A549 (cell line): ENCODE data around the gene C2orf49. TPM values are rescaled to one million over a fixed set of nuclear protein-coding genes. Genes with fewer than 3 reads are reported as not detected.

Source experiments
- ATAC-seq, 2 experiments: fragments of 200-7000 bp in 1 of 2; fragments of >200 bp in 1 of 2; cut with Nextera tagmentation in 1 of 2; cut with Tn5 transposase in 1 of 2; 3 replicates each; pipeline versions ENCODE4 v1.8.0 to v1.9.1; 2018 to 2020; ENCODE audit warnings: mild to moderate bottlenecking in 1 of 2, moderate library complexity in 1 of 2
- CTCF ChIA-PET: fragments of 300-600 bp; sonication (Branson Sonifier 250); formaldehyde crosslinking; extraction: SDS; loops from one replicate; lab custom pipeline; 2021; ENCODE audit warnings: antibody characterized with exemption, inconsistent platforms; lab: Yijun Ruan, JAX
- POLR2A ChIA-PET: fragments of 350-600 bp; formaldehyde crosslinking; extraction: SDS; loops from one replicate; lab custom pipeline; 2021; ENCODE audit warnings: antibody characterized with exemption, inconsistent platforms; lab: Yijun Ruan, JAX
- DNase-seq, 2 experiments: peaks; one replicate each; pipeline versions ENCODE4 v3.0.0 to v3.0.0-alpha.2; 2011 to 2016; ENCODE audit warnings: low read depth in 1 of 2, low spot score in 1 of 2
- FAIRE-seq: peaks from 2 replicates; lab custom pipeline; 2011; peaks lifted over from hg19 to GRCh38; lab: Jason Lieb, UNC
- H3K27ac ChIP-seq, 2 experiments: fragments of >200 bp; sonication (Bioruptor Twin); formaldehyde crosslinking; 3 replicates each; pipeline ENCODE4 v1.5.1; 2016 to 2017
- H3K4me1 ChIP-seq: fragments of >200 bp; sonication (Bioruptor Twin); formaldehyde crosslinking; 3 replicates; pipeline ENCODE4 v1.6.1; 2016
- H3K4me2 ChIP-seq: fragments of >200 bp; sonication (Bioruptor Twin); formaldehyde crosslinking; 3 replicates; pipeline ENCODE4 v1.6.1; 2016
- H3K4me3 ChIP-seq: fragments of >200 bp; sonication (Bioruptor Twin); formaldehyde crosslinking; 3 replicates; pipeline ENCODE4 v1.5.1; 2016
- H3K9me3 ChIP-seq: fragments of >200 bp; sonication (Bioruptor Twin); formaldehyde crosslinking; 3 replicates; pipeline ENCODE4 v1.6.1; 2016
- BCL3 ChIP-seq: fragments of >200 bp; sonication (Bioruptor Twin); formaldehyde crosslinking; IDR thresholded peaks from 3 replicates; pipeline ENCODE4 v1.6.1; 2016
- CHD4 ChIP-seq: fragments of 200-600 bp; sonication (generic); IDR thresholded peaks from 2 replicates; pipeline ENCODE4 v1.6.1; 2016; ENCODE audit warnings: antibody characterized with exemption, mild to moderate bottlenecking, borderline replicate concordance
- EHF ChIP-seq: fragments of 250-450 bp; sonication (Bioruptor Pico); IDR thresholded peaks from 2 replicates; pipeline ENCODE4 v1.5.0; 2020; ENCODE audit warnings: mild to moderate bottlenecking
- ELK1 ChIP-seq: fragments of 150-350 bp; IDR thresholded peaks from 2 replicates; pipeline ENCODE4 v1.6.1; 2014; ENCODE audit warnings: low read depth, mild to moderate bottlenecking, low read length
- HDAC2 ChIP-seq: fragments of 200-600 bp; sonication (generic); IDR thresholded peaks from 2 replicates; pipeline ENCODE4 v1.6.1; 2016
- HES2 ChIP-seq: fragments of >200 bp; sonication (Bioruptor Twin); formaldehyde crosslinking; IDR thresholded peaks from 2 replicates; pipeline ENCODE4 v1.6.1; 2016
- HEYL ChIP-seq: fragments of 250-450 bp; sonication (Bioruptor Pico); IDR thresholded peaks from 2 replicates; pipeline ENCODE4 v1.8.0; 2021; ENCODE audit warnings: mild to moderate bottlenecking, moderate library complexity
- HOXA7 ChIP-seq: fragments of 250-450 bp; sonication (Bioruptor Pico); IDR thresholded peaks from 2 replicates; pipeline ENCODE4 v1.5.0; 2020; ENCODE audit warnings: mild to moderate bottlenecking, moderate library complexity
- HOXB13 ChIP-seq: fragments of 250-450 bp; sonication (Bioruptor Pico); IDR thresholded peaks from 2 replicates; pipeline ENCODE4 v1.5.0; 2020; ENCODE audit warnings: low read depth, mild to moderate bottlenecking, moderate library complexity
- HOXB5 ChIP-seq: fragments of 250-450 bp; sonication (Bioruptor Pico); IDR thresholded peaks from 2 replicates; pipeline ENCODE4 v1.5.0; 2020; ENCODE audit warnings: mild to moderate bottlenecking, moderate library complexity
- JUN ChIP-seq, 2 experiments: fragments of >200 bp; sonication (Bioruptor Twin); formaldehyde crosslinking; IDR thresholded peaks; 2 replicates in 1 of 2; 3 replicates in 1 of 2; pipeline ENCODE4 v1.6.1; 2016 to 2017
- JUNB ChIP-seq: fragments of >200 bp; sonication (Bioruptor Twin); formaldehyde crosslinking; IDR thresholded peaks from 2 replicates; pipeline ENCODE4 v1.6.1; 2016
- KDM5A ChIP-seq: fragments of 200-600 bp; sonication (generic); IDR thresholded peaks from 2 replicates; pipeline ENCODE4 v1.6.1; 2016; ENCODE audit warnings: antibody characterized with exemption, mild to moderate bottlenecking
- MAFK ChIP-seq: fragments of 450-650 bp; IDR thresholded peaks from 2 replicates; pipeline ENCODE4 v1.6.1; 2014; ENCODE audit not compliant: partially characterized antibody
- MAZ ChIP-seq: fragments of 150-350 bp; IDR thresholded peaks from 2 replicates; pipeline ENCODE4 v1.6.1; 2014; ENCODE audit warnings: antibody characterized with exemption, low read depth, low read length, borderline replicate concordance
- NFE2L2 ChIP-seq: fragments of 150-350 bp; conservative IDR thresholded peaks from 2 replicates; pipeline ENCODE4 v1.6.1; 2014; ENCODE audit warnings: low read length
- PBX3 ChIP-seq: IDR thresholded peaks from 2 replicates; pipeline ENCODE4 v1.6.1; 2012
- POLR2A ChIP-seq: IDR thresholded peaks from 2 replicates; pipeline ENCODE4 v1.6.1; 2012; ENCODE audit warnings: mild to moderate bottlenecking, low read length
- RARB ChIP-seq: fragments of 250-450 bp; sonication (Bioruptor Pico); IDR thresholded peaks from 2 replicates; pipeline ENCODE4 v1.8.0; 2021; ENCODE audit warnings: mild to moderate bottlenecking, moderate library complexity
- REST ChIP-seq: fragments of 200-600 bp; sonication (generic); IDR thresholded peaks from 2 replicates; pipeline ENCODE4 v1.6.1; 2016; ENCODE audit warnings: antibody characterized with exemption, mild to moderate bottlenecking, moderate library complexity
- TP53 ChIP-seq: fragments of 250-450 bp; sonication (Bioruptor Pico); IDR thresholded peaks from 2 replicates; pipeline ENCODE4 v1.5.0; 2021; ENCODE audit warnings: mild to moderate bottlenecking, moderate library complexity
- USF2 ChIP-seq: fragments of 450-650 bp; IDR thresholded peaks from 2 replicates; pipeline ENCODE4 v1.6.1; 2014; ENCODE audit warnings: antibody characterized with exemption
- ZFP36 ChIP-seq: fragments of 450-650 bp; IDR thresholded peaks from 2 replicates; pipeline ENCODE4 v1.6.1; 2014; ENCODE audit warnings: borderline replicate concordance; ENCODE audit not compliant: partially characterized antibody
- ZSCAN20 ChIP-seq: fragments of 250-450 bp; sonication (Bioruptor Pico); IDR thresholded peaks from 2 replicates; pipeline ENCODE4 v1.8.0; 2022; ENCODE audit warnings: mild to moderate bottlenecking, moderate library complexity
- WGBS: methylation state at CpG from one replicate; pipeline ENCODE4 v1.1.6; 2017; ENCODE audit errors: missing lambda C conversion rate; 5-methylcytosine and 5-hydroxymethylcytosine counted together
- polyA plus RNA-seq, 4 experiments: library from polyadenylated mRNA; depleted of rRNA in 3 of 4; stranded (reverse); fragments of >200 nt; fragmentation: RNase III in 1 of 4; extraction: RNeasy Plus Mini Kit Qiagen cat#74134 plus additional on column Dnase treatment in 1 of 4; gene quantifications; 2 replicates in 3 of 4; 3 replicates in 1 of 4; pipeline ENCODE4 v1.2.3, GENCODE V29; 2011 to 2017
- TF ChIP-seq, protein P1 (sequence below): fragments of >200 bp; sonication (Bioruptor Twin); formaldehyde crosslinking; IDR thresholded peaks from 3 replicates; pipeline ENCODE4 v1.5.1; 2016

Gene C2orf49
- polyA plus RNA-seq, 2 of the 4 experiments (the other 2 are of a cell fraction) = 19.4 to 25.7 TPM

DNA sequence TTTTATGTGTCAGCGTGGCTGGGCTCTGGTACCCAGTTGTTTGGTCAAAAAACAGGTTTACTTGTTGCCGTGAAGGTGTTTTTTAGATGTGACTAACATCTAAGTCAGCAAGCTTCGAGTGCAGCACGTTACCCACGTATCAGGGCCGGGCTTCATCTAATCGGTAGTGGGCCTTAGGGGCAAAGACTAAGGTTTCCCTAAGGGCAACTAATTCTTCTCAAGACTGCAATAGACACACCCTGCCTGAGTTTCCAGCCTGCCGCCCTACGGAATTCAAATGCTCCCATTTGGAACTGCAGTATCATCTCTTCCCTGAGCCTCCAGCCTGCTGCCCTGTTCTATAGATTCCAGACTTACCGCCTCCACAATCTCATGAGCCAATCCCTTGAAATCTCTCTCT, 33.8 kb downstream of the C2orf49 start:
- Histone ChIP-seq H3K27ac (no peak overlapping the region), H3K9me3 (no peaks in the 10 kb centered on the region), H3K4me2 (no peak overlapping the region), H3K4me3 (no peak overlapping the region), H3K4me1 (peaks cover 19% of the 10 kb centered on the region; the same call in 2 of the 3 replicates)
- TF ChIP-seq HES2 (no peak), USF2 (no peak), HOXA7 (no peak), POLR2A (no peak), MAZ (no peak), ZFP36 (no peak), JUN (IDR thresholded peaks at IDR 0.05) (no peak), HDAC2 (no peak), EHF (CRISPR knock-in tag) (no peak), CHD4 (no peak), RARB (no peak), TP53 (CRISPR knock-in tag) (no peak), HOXB13 (CRISPR knock-in tag) (no peak), KDM5A (no peak)
- TF ChIP-seq, protein P1, sequence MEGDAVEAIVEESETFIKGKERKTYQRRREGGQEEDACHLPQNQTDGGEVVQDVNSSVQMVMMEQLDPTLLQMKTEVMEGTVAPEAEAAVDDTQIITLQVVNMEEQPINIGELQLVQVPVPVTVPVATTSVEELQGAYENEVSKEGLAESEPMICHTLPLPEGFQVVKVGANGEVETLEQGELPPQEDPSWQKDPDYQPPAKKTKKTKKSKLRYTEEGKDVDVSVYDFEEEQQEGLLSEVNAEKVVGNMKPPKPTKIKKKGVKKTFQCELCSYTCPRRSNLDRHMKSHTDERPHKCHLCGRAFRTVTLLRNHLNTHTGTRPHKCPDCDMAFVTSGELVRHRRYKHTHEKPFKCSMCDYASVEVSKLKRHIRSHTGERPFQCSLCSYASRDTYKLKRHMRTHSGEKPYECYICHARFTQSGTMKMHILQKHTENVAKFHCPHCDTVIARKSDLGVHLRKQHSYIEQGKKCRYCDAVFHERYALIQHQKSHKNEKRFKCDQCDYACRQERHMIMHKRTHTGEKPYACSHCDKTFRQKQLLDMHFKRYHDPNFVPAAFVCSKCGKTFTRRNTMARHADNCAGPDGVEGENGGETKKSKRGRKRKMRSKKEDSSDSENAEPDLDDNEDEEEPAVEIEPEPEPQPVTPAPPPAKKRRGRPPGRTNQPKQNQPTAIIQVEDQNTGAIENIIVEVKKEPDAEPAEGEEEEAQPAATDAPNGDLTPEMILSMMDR = no peak
- ChIA-PET POLR2A (no interaction called here), CTCF (interaction anchor here (1.2 to 12.5 kb wide), 4 partner anchors 18 to 154 kb away, joined by 3 to 122 read pairs (median 4); no protein-coding TSS in a partner anchor)
- FAIRE-seq (no peak), DNase-seq (no peak), ATAC-seq (no peak)
- WGBS = 90% methylated on average over 10 of the region's 10 CpGs

- H3K4me1 ChIP-seq = peaks cover 26% of the 10 kb centered on the region
- H3K9me3 ChIP-seq = no peaks in the 10 kb centered on the region
- no peak overlapping the region for H3K27ac ChIP-seq
- no peak for ATAC-seq
- DNase-seq = no peak
- TF ChIP-seq PBX3 = no peak
- TF ChIP-seq, protein P1 = no peak
- no peak for TF ChIP-seq MAZ
- no peak for TF ChIP-seq MAFK
- no peak for TF ChIP-seq BCL3
- no peak for TF ChIP-seq HES2
- TF ChIP-seq JUNB = no peak
- no peak for TF ChIP-seq HOXB5
- no peak for TF ChIP-seq ELK1
- no peak for TF ChIP-seq HEYL (CRISPR knock-in tag)
- no peak for TF ChIP-seq NFE2L2
- TF ChIP-seq REST = no peak
- TF ChIP-seq HDAC2 = no peak
- no peak for TF ChIP-seq ZSCAN20 (CRISPR knock-in tag)
- CTCF ChIA-PET = interaction anchor here (0.7 to 12.5 kb wide), 4 partner anchors 18 to 147 kb away, joined by 3 to 122 read pairs (median 4); no protein-coding TSS in a partner anchor
- no peak overlapping the region for H3K4me2 ChIP-seq
- WGBS = 78% methylated on average over 4 of the region's 4 CpGs
- no peak for FAIRE-seq
- H3K4me3 ChIP-seq = no peak overlapping the region
- POLR2A ChIA-PET = no interaction called here
Measured at GRCh38 chr2:105371810-105372209, 34.5 kb downstream of the C2orf49 start.
